ENCODE data around the gene MED15.

Gene MED15

DNA sequence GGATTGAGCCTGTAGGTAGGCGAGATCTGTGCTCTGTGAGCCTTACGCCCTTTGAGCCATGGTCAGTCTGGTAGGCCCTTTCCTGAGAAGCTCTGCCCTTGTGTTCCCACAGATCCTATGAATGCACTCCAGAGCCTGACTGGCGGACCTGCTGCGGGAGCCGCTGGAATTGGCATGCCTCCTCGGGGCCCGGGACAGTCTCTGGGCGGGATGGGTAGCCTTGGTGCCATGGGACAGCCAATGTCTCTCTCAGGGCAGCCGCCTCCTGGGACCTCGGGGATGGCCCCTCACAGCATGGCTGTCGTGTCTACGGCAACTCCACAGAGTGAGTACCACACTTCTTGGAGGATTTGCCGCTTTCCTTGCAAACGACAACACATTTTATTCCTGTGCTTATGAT lies 47.4 kb downstream of the MED15 start:
- Histone ChIP-seq H3K36me3 (ENCODE audit: insufficient read depth, low read length) (peaks cover 94% of the 10 kb centered on the region), H3K4me1 (ENCODE audit: insufficient read depth, low read length) (peaks cover 17% of the 10 kb centered on the region), H2AFZ (ENCODE audit: low read depth, low read length) (no peak overlapping the region), H3K4me2 (ENCODE audit: insufficient read depth, low read length) (no peak overlapping the region), H3K27ac (ENCODE audit: low read length) (no peak overlapping the region), H3K9me3 (ENCODE audit: insufficient read depth, low read length, severe bottlenecking) (peaks cover 6% of the 10 kb centered on the region), H3K4me3 (ENCODE audit: low read depth in 1 of 2, low read length in 2 of 2) (no peak overlapping the region), H3K27me3 (ENCODE audit: insufficient read depth, low read length, poor library complexity) (no peaks in the 10 kb centered on the region), H3K9ac (ENCODE audit: low read depth, low read length) (no peak overlapping the region), H4K20me1 (ENCODE audit: insufficient read depth, low read length) (peaks cover 44% of the 10 kb centered on the region), H3K79me2 (ENCODE audit: insufficient read depth, low read length) (peaks cover 28% of the 10 kb centered on the region)
- ATAC-seq (ENCODE audit: insufficient read depth, low read depth) (no peak), DNase-seq (no peak)
- no peak for TF ChIP-seq EZH2 (IDR thresholded peaks at IDR 0.05; ENCODE audit: borderline replicate concordance, low read depth, low read length, severe bottlenecking)
- TF ChIP-seq, protein P1, sequence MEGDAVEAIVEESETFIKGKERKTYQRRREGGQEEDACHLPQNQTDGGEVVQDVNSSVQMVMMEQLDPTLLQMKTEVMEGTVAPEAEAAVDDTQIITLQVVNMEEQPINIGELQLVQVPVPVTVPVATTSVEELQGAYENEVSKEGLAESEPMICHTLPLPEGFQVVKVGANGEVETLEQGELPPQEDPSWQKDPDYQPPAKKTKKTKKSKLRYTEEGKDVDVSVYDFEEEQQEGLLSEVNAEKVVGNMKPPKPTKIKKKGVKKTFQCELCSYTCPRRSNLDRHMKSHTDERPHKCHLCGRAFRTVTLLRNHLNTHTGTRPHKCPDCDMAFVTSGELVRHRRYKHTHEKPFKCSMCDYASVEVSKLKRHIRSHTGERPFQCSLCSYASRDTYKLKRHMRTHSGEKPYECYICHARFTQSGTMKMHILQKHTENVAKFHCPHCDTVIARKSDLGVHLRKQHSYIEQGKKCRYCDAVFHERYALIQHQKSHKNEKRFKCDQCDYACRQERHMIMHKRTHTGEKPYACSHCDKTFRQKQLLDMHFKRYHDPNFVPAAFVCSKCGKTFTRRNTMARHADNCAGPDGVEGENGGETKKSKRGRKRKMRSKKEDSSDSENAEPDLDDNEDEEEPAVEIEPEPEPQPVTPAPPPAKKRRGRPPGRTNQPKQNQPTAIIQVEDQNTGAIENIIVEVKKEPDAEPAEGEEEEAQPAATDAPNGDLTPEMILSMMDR (IDR thresholded peaks at IDR 0.05; ENCODE audit: borderline replicate concordance, extremely low read depth, low read length, poor library complexity, severe bottlenecking) = no peak

DNA sequence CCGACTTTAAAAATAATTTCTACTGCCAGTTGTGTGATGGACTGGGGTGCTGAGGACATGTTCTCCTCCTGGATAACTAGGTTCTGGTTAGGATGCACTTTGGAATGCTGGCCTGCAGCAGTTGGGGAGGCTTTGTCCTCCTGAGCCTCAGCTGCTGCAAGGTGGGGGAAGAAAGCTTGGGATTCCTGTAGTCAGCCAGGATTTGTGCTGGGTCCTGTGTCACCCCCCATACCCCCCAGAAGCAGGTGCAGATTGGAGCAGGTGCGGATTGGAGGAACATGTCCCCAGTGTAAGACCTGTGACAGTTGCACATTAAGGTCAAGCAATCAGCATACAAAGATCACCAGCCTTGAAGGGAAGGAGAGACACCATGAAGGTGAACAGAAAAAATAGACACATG lies 51.1 kb downstream of the MED15 start:
- H3K4me2 ChIP-seq (ENCODE audit: insufficient read depth, low read length) = no peak overlapping the region
- H4K20me1 ChIP-seq (ENCODE audit: insufficient read depth, low read length) = peaks cover 14% of the 10 kb centered on the region
- DNase-seq = no peak
- TF ChIP-seq, protein P1 (IDR thresholded peaks at IDR 0.05; ENCODE audit: borderline replicate concordance, extremely low read depth, low read length, poor library complexity, severe bottlenecking) = no peak
- TF ChIP-seq EZH2 (IDR thresholded peaks at IDR 0.05; ENCODE audit: borderline replicate concordance, low read depth, low read length, severe bottlenecking) = no peak
- H3K4me3 ChIP-seq (ENCODE audit: low read depth in 1 of 2, low read length in 2 of 2) = no peak overlapping the region
- no peak overlapping the region for H2AFZ ChIP-seq (ENCODE audit: low read depth, low read length)
- no peak for ATAC-seq (ENCODE audit: insufficient read depth, low read depth)
- H3K27ac ChIP-seq (ENCODE audit: low read length) = no peak overlapping the region
- H3K27me3 ChIP-seq (ENCODE audit: insufficient read depth, low read length, poor library complexity) = no peaks in the 10 kb centered on the region
- peaks cover 76% of the 10 kb centered on the region for H3K36me3 ChIP-seq (ENCODE audit: insufficient read depth, low read length)
- H3K4me1 ChIP-seq (ENCODE audit: insufficient read depth, low read length) = peaks cover 13% of the 10 kb centered on the region
- H3K9me3 ChIP-seq (ENCODE audit: insufficient read depth, low read length, severe bottlenecking) = peaks cover 6% of the 10 kb centered on the region
- H3K9ac ChIP-seq (ENCODE audit: low read depth, low read length) = no peak overlapping the region
- 0 out of 2 replicates have a peak, but pooled peaks cover 4% of the 10 kb centered on the region for H3K79me2 ChIP-seq (ENCODE audit: insufficient read depth, low read length)

DNA sequence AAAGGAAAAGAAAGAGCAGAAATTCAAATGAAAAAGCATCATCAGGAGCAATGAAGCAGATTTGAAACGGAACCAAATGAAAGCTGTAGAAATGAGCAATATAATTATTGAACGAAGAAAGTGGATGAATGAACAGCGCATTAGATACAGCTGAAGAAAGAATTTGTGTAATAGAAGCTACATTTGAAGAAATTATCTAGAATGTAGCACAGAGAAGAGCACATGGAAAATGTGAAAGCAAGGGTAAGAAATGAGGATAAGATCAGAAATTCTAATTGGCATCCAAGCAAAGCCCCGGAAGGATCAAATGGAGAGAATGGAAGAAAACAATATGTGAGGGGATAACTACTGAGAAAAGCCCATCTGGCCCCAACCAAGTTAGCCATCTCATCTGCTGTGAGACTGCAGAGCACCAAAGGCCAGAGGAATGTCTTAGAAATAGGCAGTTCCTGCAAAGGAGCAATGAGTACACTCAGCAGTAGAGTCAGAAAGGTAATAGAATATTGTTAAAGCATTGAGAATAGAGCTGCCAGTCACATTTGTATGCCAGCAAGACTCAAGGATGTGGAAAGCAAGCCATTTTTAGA lies 51.9 kb downstream of the MED15 start:
- TF ChIP-seq, protein P1 (IDR thresholded peaks at IDR 0.05; ENCODE audit: borderline replicate concordance, extremely low read depth, low read length, poor library complexity, severe bottlenecking) = no peak
- no peak for TF ChIP-seq EZH2 (IDR thresholded peaks at IDR 0.05; ENCODE audit: borderline replicate concordance, low read depth, low read length, severe bottlenecking)
- H3K27me3 ChIP-seq (ENCODE audit: insufficient read depth, low read length, poor library complexity) = no peaks in the 10 kb centered on the region
- H3K4me2 ChIP-seq (ENCODE audit: insufficient read depth, low read length) = no peak overlapping the region
- no peak overlapping the region for H2AFZ ChIP-seq (ENCODE audit: low read depth, low read length)
- peaks cover 73% of the 10 kb centered on the region for H3K36me3 ChIP-seq (ENCODE audit: insufficient read depth, low read length)
- DNase-seq (no peak), ATAC-seq (ENCODE audit: insufficient read depth, low read depth) (no peak)
- peaks cover 6% of the 10 kb centered on the region for H3K9me3 ChIP-seq (ENCODE audit: insufficient read depth, low read length, severe bottlenecking)
- H3K79me2 ChIP-seq (ENCODE audit: insufficient read depth, low read length) = 0 out of 2 replicates have a peak, but pooled peaks cover 4% of the 10 kb centered on the region
- peaks cover 9% of the 10 kb centered on the region for H4K20me1 ChIP-seq (ENCODE audit: insufficient read depth, low read length)
- H3K4me1 ChIP-seq (ENCODE audit: insufficient read depth, low read length) = peaks cover 13% of the 10 kb centered on the region
- no peak overlapping the region for H3K4me3 ChIP-seq (ENCODE audit: low read depth in 1 of 2, low read length in 2 of 2)
- H3K9ac ChIP-seq (ENCODE audit: low read depth, low read length) = no peak overlapping the region
- no peak overlapping the region for H3K27ac ChIP-seq (ENCODE audit: low read length)
